DOHH2 (cell line): ENCODE data around the gene SPR.

ENCODE experiments used
- H3F3A ChIP-seq: fragments of 200-600 bp; sonication (generic), shearing (Covaris generic); 2 replicates; pipeline ENCODE4 v1.6.0; 2016; ENCODE audit warnings: antibody characterized with exemption, mild to moderate bottlenecking; ENCODE audit not compliant: control insufficient read depth, insufficient read depth
- H3K27ac ChIP-seq: fragments of 200-600 bp; sonication (generic); 2 replicates; pipeline ENCODE4 v1.5.1; 2014; ENCODE audit warnings: low read depth, mild to moderate bottlenecking, low read length, moderate library complexity
- H3K27me3 ChIP-seq: fragments of 200-600 bp; sonication (generic); 2 replicates; pipeline ENCODE4 v1.6.1; 2014; ENCODE audit warnings: mild to moderate bottlenecking, low read length, mixed read lengths; ENCODE audit not compliant: control insufficient read depth
- H3K36me3 ChIP-seq: fragments of 200-600 bp; sonication (generic); 2 replicates; pipeline ENCODE4 v1.6.1; 2014; ENCODE audit warnings: mild to moderate bottlenecking, low read length, moderate library complexity, mixed read lengths; ENCODE audit not compliant: control insufficient read depth
- H3K4me1 ChIP-seq: fragments of 200-600 bp; sonication (generic); 2 replicates; pipeline ENCODE4 v1.6.1; 2014; ENCODE audit warnings: mild to moderate bottlenecking, low read length, mixed read lengths; ENCODE audit not compliant: control insufficient read depth
- H3K4me2 ChIP-seq: fragments of 200-600 bp; sonication (generic); 2 replicates; pipeline ENCODE4 v1.6.0; 2014; ENCODE audit warnings: mild to moderate bottlenecking, low read length, moderate library complexity
- H3K4me3 ChIP-seq: fragments of 200-600 bp; sonication (generic); 2 replicates; pipeline ENCODE4 v1.5.1; 2014; ENCODE audit warnings: mild to moderate bottlenecking, low read length, mixed read lengths
- H3K79me2 ChIP-seq: fragments of 200-600 bp; sonication (generic); 2 replicates; pipeline ENCODE4 v1.6.1; 2014; ENCODE audit warnings: mild to moderate bottlenecking, low read length, mixed read lengths; ENCODE audit not compliant: control insufficient read depth
- H3K9me2 ChIP-seq: fragments of 200-600 bp; sonication (generic); replicated peaks from 2 replicates; pipeline ENCODE4 v1.6.1; 2014; ENCODE audit warnings: mild to moderate bottlenecking, low read length, mixed read lengths; ENCODE audit not compliant: control insufficient read depth
- H3K9me3 ChIP-seq: fragments of 200-600 bp; sonication (generic); 2 replicates; pipeline ENCODE4 v1.6.1; 2014; ENCODE audit warnings: antibody characterized with exemption, low read length, mixed read lengths; ENCODE audit not compliant: control insufficient read depth, insufficient read depth
- H4K20me1 ChIP-seq: fragments of 200-600 bp; sonication (generic); 2 replicates; pipeline ENCODE4 v1.6.0; 2014; ENCODE audit warnings: low read depth, mild to moderate bottlenecking, antibody characterized with exemption, low read length, moderate library complexity; ENCODE audit not compliant: control insufficient read depth, insufficient read depth
- CTCF ChIP-seq: fragments of 200-600 bp; sonication (generic); IDR thresholded peaks from one replicate; pipeline ENCODE4 v1.5.1; 2014; ENCODE audit warnings: antibody characterized with exemption, mild to moderate bottlenecking, low read depth, low read length; ENCODE audit not compliant: poor library complexity, severe bottlenecking
- EZH2phosphoT487 ChIP-seq: fragments of 200-600 bp; sonication (generic); IDR thresholded peaks from 2 replicates; pipeline ENCODE4 v1.6.1; 2017; ENCODE audit warnings: borderline replicate concordance, mild to moderate bottlenecking, antibody characterized with exemption, low read length, moderate library complexity, mixed read lengths

The SPR gene

GRCh38 chr2:72938455-72938854 lies 51.2 kb downstream of the SPR start:
- no peaks in the 10 kb centered on the region for H3K27me3 ChIP-seq
- no peak overlapping the region for H3K27ac ChIP-seq
- no peaks in the 10 kb centered on the region for H3F3A ChIP-seq
- TF ChIP-seq CTCF (no peak), EZH2phosphoT487 (no peak)
- no peaks in the 10 kb centered on the region for H3K79me2 ChIP-seq
- H3K4me3 ChIP-seq: no peak overlapping the region
- no peaks in the 10 kb centered on the region for H3K9me3 ChIP-seq
- H3K4me2 ChIP-seq: no peak overlapping the region
- H4K20me1 ChIP-seq: no peaks in the 10 kb centered on the region
- H3K4me1 ChIP-seq: no peaks in the 10 kb centered on the region
- no peaks in the 10 kb centered on the region for H3K9me2 ChIP-seq
- H3K36me3 ChIP-seq: no peaks in the 10 kb centered on the region

GRCh38 chr2:72940361-72940760 lies 53.2 kb downstream of the SPR start:
- Histone ChIP-seq H3K9me2 (no peaks in the 10 kb centered on the region), H3K27me3 (no peaks in the 10 kb centered on the region), H4K20me1 (no peaks in the 10 kb centered on the region), H3K79me2 (no peaks in the 10 kb centered on the region), H3K4me2 (no peak overlapping the region), H3K4me3 (no peak overlapping the region), H3F3A (no peaks in the 10 kb centered on the region), H3K27ac (no peak overlapping the region), H3K9me3 (no peaks in the 10 kb centered on the region), H3K36me3 (no peaks in the 10 kb centered on the region), H3K4me1 (no peaks in the 10 kb centered on the region)
- TF ChIP-seq CTCF (no peak), EZH2phosphoT487 (no peak)

GRCh38 chr2:72940786-72941185 lies 53.6 kb downstream of the SPR start:
- no peaks in the 10 kb centered on the region for H3K4me1 ChIP-seq

More at GRCh38 chr2:72940786-72941185, 53.6 kb downstream of the SPR start:
- H3K27me3 ChIP-seq: no peaks in the 10 kb centered on the region
- H3K9me2 ChIP-seq: no peaks in the 10 kb centered on the region
- no peak for TF ChIP-seq EZH2phosphoT487
- no peak for TF ChIP-seq CTCF
- no peak overlapping the region for H3K4me2 ChIP-seq
- H3F3A ChIP-seq: no peaks in the 10 kb centered on the region
- no peak overlapping the region for H3K4me3 ChIP-seq
- H3K9me3 ChIP-seq: no peaks in the 10 kb centered on the region
- no peak overlapping the region for H3K27ac ChIP-seq
- H4K20me1 ChIP-seq: no peaks in the 10 kb centered on the region
- no peaks in the 10 kb centered on the region for H3K79me2 ChIP-seq
- H3K36me3 ChIP-seq: no peaks in the 10 kb centered on the region
